D341Med (cell line): ENCODE measurements around the gene ATP5F1B.
A peak's percentile ranks its signal among the peaks of the same experiment; 100 is the strongest.
"Not testable (repeated sequence)": the region's sequence is repeated elsewhere in the genome, so short reads cannot be mapped to it uniquely, and the experiment has no call there.

Source experiments
- DNase-seq: peaks from one replicate; pipeline ENCODE4 v3.0.0; 2012; ENCODE audit warnings: low spot score

ATP5F1B gene

DNA sequence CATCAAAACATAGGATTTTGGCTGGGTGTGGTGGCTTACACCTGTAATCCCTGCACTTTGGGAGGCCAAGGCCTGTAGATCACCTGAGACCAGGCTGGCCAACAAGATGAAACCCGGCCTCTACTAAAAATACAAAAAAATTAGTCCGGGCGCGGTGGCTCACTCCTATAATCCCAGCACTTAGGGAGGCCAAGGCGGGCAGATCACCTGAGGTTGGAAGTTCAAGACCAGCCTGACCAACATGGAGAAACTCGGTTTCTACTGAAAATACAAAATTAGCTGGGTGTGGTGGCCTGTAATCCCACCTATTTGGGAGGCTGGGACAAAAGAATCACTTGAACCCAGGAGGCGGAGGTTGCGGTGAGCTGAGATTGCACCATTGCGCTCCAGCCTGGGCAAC, 2.2 kb upstream of the ATP5F1B start:
- not testable (repeated sequence) for DNase-seq

- DNase-seq = no peak
Measured at GRCh38 chr12:56645201-56645716, 525 bp downstream of the ATP5F1B start.

DNA sequence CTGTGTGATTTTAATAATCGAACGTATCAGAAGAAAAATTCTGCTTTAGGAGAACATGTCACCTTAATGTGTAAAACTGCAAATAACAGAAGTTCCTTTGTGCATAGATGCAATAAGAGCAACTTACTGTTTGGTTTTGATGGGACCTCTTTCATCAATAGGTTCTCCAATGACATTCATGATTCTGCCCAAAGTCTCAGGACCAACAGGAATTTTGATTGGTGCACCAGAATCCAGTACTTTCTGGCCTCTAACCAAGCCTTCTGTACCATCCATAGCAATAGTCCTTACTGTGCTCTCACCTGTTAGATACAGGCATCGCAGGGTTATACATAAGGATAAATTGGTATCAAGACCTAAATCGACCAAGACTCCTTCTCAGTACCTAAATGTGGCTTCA, 1.1 kb downstream of the ATP5F1B start:
- DNase-seq = no peak

GRCh38 chr12:56641219-56641618, 4.6 kb downstream of the ATP5F1B start:
- no peak for DNase-seq

DNA sequence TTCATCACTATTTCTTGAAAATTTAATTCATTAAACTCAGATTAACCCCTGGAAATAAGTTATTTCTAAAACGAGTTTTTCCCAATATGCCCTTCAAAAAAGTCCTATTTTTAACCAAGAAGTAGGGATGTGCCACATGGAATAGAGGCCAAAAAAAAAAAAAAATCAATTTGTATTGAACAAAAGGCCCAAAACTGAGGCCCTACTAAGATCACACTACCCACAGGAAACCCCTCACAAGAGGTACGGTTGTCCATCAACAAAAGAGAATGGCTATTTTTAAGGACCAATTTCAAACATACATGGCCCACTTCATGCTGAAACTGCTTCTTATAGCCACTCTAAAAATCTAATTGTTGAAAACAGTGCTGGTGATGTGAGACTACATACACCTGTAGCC, 8.2 kb downstream of the ATP5F1B start:
- DNase-seq = no peak

GRCh38 chr12:56636675-56637540, 8.9 kb downstream of the ATP5F1B start:
- peak; percentile 91 for DNase-seq

DNA sequence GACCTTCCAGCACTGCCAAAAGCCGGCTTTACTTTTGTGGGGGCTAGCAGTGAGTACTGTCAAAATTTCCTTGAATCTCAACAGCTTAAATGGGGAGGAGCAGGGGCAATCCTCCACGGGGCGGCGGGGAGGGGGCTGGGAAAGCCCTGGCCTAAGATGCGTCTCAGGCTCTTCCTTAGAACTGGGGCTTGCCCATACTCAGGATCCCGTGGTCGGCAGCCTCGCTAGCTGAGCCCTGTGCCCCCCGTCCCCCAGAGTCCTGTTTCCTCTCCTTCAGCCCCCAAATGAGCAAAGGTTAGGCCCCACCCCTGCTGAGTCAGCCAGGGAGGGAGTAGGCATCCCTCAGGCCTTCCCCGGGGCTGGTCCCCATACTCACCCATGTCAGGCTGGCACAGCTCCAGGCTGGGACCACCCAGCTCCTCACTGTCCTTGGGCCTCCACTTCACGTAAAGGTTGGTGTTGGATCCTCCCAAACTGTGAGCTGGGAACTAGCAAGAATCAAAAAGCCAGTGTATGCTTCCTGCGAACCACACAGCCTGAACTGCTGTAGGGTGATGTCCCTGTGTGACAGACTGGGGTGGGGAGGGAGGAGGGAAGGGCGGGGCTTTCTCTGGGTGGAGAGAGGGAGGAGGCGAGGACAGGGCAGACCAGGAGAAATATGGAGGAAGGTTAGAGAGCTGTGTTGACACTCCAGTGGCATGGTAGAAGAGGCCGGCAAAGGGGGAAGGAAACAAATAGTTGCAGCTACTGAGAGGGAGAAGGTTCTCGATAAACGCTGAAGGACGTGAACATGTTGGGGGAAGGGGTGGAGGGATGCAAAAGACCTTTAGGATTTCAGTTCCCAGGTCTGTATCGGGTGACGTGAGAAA, 9.7 kb downstream of the ATP5F1B start:
- peak; percentile 73 for DNase-seq

GRCh38 chr12:56634837-56635791, 10.7 kb downstream of the ATP5F1B start:
- peak; percentile 83 for DNase-seq

DNA sequence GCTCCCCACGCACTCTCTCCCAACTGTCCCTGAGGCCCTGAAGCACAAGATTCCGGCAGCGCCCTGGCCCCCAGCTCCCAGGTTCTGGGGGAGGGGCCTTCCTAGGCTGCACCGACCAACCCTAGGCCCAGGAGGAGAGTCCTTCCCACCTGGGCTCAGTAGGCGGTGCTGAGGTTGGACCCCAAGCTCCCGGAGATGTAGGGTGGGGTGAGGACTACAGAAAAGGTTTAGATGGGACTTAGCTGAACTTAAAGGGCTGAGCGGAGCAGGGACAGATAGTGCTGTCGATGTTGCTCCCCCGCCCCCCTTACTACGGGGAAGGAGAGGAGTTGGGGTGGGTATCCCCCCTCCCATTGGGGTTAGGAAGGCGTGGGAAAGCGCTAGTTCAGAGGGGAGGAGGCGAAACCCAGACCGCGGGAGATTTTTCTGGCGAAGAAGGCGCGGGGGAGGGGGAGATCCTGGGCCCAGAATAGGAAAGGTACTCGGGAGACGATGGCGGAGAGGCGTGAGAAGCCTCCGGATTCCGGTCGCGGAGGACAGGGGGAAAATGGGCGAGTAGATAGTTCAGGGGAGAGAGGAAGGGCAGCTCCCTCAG, 11.4 kb downstream of the ATP5F1B start:
- peak; percentile 48 for DNase-seq

DNA sequence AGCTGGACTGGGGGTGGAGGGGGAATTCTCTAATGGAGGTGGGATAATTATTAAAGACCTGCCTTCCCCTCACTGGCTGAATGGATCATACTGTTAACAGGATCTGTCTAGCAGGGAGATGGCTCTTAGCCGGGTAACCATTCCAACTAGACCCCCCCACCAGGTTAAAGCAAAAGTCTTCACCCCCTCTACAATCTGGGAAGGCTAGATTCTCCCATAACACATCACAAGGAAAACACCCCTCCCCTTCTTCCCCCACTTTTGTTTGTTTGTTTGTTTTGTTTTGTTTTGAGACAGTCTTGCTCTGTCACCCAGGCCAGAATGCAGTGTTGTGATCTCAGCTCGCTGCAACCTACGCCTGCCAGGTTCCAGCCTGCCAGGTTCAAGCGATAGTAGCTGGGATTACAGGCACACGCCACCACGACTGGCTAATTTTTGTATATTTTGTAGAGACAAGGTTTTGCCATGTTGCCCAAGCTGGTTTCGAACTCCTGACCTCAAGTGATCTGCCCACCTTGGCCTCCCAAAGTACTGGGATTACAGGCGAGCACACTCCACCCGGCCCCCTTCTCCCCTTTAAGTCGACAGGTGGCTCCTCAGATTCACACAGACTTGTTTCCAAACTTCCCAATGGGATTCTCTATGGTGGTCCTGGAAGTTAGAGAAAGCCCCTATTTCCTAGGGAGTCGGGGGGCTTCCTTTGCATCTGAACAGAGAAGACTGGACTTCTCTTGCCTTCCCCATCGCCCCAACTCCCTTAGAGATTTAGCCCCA, 12.1 kb downstream of the ATP5F1B start:
- no peak for DNase-seq

- DNase-seq = no peak
Measured at GRCh38 chr12:56632701-56633467, 12.9 kb downstream of the ATP5F1B start.

GRCh38 chr12:56631790-56632700, 13.7 kb downstream of the ATP5F1B start:
- DNase-seq = peak; percentile 76

DNA sequence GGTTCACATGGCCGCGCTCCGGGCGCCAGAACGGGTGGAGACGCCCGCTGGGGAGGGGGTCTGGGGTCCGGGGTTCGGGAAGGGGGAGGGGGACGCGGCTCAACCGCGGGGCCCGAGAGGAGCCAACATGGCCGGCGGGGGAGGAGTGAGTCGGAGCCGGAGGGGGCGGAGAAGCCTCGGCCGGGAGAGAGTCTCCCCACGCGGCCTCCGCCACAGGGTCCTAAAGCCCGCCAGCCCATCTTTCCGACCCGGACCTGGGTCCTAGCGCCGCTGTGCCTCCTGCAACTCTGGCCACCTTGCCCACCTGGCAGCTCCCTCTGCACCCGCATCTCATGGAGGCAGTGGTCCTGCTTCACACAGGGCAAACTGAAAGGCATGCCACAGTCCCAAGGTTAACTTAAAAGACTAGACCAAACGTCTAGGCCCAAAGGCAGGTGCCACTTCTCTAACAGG, 15.6 kb downstream of the ATP5F1B start, which contains the start of gene BAZ2A:
Gene BAZ2A, minus strand, starts transcription at position 147 of the 453 bp plus-strand sequence. CDS start 12,796 bp downstream, outside the sequence.
- DNase-seq = peak; percentile 94

- DNase-seq = peak; percentile 57
Measured at GRCh38 chr12:56629459-56630179, 16.2 kb downstream of the ATP5F1B start.

DNA sequence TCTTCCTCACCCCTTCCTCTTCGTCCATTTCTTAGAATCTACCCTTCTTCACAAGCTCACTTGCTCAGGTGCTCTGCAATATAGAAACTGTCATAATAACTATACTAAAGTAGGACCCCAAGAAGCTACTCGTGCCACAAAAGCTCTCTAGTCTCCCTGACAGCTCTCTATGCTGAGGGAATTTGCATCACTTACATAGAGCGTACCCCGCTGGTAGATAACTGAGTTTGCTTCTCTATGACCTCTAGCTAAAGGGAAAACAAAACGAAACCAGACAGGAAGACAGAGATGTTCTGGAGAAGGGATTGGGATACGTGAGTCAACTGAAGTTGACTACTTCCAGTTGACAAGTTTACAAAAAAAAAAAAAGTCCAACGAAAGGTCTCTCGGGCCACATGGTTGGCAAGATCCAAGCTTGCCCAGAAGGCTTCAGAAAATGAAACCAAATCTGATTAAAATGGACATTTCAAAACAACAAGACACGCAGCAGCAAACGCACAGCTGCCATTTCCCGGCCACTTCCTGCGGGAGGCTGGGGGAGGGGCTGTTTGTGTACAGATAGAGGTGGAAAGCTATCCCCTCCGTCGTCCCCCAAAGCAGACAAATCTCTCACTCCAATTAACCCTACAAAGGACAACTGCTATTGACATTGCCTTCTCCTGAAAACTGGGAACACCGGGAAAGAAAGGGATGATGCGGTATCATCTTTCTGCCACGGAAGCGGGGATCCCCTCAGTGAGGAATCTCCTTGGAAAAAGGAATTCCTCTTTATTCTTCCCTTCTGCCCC, 16.9 kb downstream of the ATP5F1B start:
- peak; percentile 61 for DNase-seq

GRCh38 chr12:56626701-56627100, 19.1 kb downstream of the ATP5F1B start:
- DNase-seq = no peak

DNA sequence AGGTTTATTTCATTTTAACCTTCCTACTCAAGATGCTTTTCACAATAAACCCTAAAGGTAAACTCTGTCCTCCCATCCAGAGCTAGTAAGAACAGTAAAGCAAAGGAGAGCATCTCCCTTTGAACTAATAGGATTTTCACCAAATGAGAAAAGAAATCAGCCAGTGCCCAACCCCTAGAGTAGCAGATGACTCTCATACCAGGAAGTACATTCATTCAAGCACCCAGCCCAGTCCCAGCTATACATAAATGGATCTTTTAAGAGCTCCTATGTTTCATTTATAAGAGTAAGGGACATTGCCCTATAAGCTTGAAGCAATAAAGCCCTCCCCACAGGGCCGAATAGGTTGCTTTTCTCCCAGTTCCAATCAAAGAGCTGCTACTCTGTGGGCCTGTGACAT, 23.2 kb downstream of the ATP5F1B start:
- DNase-seq = no peak
